ENCODE results near the gene STAC. TPM values are rescaled to one million over a fixed set of nuclear protein-coding genes. Genes with fewer than 3 reads are reported as not detected.

Gene STAC
- total RNA-seq, 4 donors from 2014 or later, result 0.45 to 5.1 (median 0.63) TPM

DNA sequence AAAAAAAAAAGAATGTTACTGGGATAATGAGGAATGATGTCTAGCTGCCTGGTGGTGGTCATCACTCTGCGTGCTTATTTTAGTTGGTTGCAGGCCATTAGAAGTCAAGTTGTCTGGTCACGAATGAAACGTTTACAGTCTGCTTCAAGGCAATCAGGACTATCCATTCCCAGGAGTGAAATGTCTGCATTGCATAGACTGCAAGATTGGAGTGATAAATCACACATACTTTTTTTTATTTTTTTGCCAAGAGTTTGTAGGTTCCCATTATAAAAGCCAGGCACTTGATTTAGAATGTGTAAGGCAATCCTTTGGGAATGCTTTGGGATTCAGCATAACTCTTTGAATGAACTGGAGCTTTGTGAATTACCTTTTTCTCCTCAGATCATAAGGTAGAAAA lies 132.3 kb downstream of the STAC start:
- no peak overlapping the region for H3K27ac ChIP-seq
- TF ChIP-seq EP300 (IDR thresholded peaks at IDR 0.05) (no peak), POLR2AphosphoS5 (IDR thresholded peaks at IDR 0.05) (no peak), POLR2A (IDR thresholded peaks at IDR 0.05) (no peak)
- TF ChIP-seq, protein P1, sequence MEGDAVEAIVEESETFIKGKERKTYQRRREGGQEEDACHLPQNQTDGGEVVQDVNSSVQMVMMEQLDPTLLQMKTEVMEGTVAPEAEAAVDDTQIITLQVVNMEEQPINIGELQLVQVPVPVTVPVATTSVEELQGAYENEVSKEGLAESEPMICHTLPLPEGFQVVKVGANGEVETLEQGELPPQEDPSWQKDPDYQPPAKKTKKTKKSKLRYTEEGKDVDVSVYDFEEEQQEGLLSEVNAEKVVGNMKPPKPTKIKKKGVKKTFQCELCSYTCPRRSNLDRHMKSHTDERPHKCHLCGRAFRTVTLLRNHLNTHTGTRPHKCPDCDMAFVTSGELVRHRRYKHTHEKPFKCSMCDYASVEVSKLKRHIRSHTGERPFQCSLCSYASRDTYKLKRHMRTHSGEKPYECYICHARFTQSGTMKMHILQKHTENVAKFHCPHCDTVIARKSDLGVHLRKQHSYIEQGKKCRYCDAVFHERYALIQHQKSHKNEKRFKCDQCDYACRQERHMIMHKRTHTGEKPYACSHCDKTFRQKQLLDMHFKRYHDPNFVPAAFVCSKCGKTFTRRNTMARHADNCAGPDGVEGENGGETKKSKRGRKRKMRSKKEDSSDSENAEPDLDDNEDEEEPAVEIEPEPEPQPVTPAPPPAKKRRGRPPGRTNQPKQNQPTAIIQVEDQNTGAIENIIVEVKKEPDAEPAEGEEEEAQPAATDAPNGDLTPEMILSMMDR (IDR thresholded peaks at IDR 0.05), result no peak
- H3K4me1 ChIP-seq, result no peaks in the 10 kb centered on the region
- no peak overlapping the region for H3K4me3 ChIP-seq
- no peaks in the 10 kb centered on the region for H3K9me3 ChIP-seq
- WGBS, result 52% methylated on average over 3 of the region's 3 CpGs
- no peaks in the 10 kb centered on the region for H3K36me3 ChIP-seq
- no peak for DNase-seq (ENCODE audit: low spot score in 2 of 2)
- H3K27me3 ChIP-seq, result no peaks in the 10 kb centered on the region

DNA sequence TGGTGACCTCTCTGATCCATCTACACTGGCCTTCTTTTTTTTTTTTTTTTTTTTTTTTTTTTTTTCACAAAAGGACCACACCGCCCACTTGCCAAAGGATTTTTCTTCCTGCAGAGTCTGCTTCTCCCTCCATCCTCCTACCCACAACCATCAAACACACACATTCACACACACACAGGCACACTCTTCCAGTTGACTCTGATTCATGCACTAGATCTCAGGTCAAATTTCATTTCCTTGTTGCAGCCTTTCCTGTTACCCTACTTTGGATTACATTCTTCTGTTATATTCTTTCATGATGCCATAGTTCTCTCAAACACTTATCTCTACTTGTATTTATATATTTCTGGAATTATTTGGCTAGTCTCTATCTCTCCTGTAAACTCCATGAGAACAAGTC lies 133.9 kb downstream of the STAC start:
- Histone ChIP-seq H3K4me1 (no peaks in the 10 kb centered on the region), H3K4me3 (no peak overlapping the region), H3K27me3 (no peaks in the 10 kb centered on the region), H3K36me3 (no peaks in the 10 kb centered on the region), H3K27ac (no peak overlapping the region), H3K9me3 (no peaks in the 10 kb centered on the region)
- 94% methylated on average over 1 of the region's 1 CpG for WGBS
- DNase-seq (ENCODE audit: low spot score in 2 of 2), result no peak
- TF ChIP-seq, protein P1 (IDR thresholded peaks at IDR 0.05), result no peak
- TF ChIP-seq POLR2AphosphoS5 (IDR thresholded peaks at IDR 0.05) (no peak), POLR2A (IDR thresholded peaks at IDR 0.05) (no peak), EP300 (IDR thresholded peaks at IDR 0.05) (no peak)

DNA sequence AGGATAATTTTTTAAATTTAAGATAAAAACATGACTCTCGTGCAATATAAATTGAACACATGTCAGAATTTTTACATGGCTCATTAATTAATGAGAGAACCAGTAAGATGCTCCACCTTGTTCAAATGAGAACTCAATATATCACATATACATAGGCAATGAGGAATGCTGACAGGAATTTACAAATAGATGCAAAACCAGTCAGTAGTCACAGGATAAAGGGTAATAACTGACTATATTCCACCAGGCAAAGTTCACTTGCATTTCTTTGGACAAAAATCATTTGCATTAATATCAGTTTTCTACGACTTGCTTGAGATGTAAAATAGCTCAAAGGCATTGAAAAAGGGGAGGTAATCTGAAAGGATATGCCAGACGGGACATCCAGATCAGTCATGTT lies 139.4 kb downstream of the STAC start:
- no peaks in the 10 kb centered on the region for H3K4me1 ChIP-seq
- no peak overlapping the region for H3K27ac ChIP-seq
- H3K36me3 ChIP-seq, result no peaks in the 10 kb centered on the region
- no peak for TF ChIP-seq POLR2AphosphoS5 (IDR thresholded peaks at IDR 0.05)
- no peak for TF ChIP-seq POLR2A (IDR thresholded peaks at IDR 0.05)
- no peak for TF ChIP-seq EP300 (IDR thresholded peaks at IDR 0.05)
- TF ChIP-seq, protein P1 (IDR thresholded peaks at IDR 0.05), result no peak
- H3K4me3 ChIP-seq, result no peak overlapping the region
- no peaks in the 10 kb centered on the region for H3K9me3 ChIP-seq
- no peak for DNase-seq (ENCODE audit: low spot score in 2 of 2)
- no peaks in the 10 kb centered on the region for H3K27me3 ChIP-seq
- 77% methylated on average over 3 of the region's 3 CpGs for WGBS

DNA sequence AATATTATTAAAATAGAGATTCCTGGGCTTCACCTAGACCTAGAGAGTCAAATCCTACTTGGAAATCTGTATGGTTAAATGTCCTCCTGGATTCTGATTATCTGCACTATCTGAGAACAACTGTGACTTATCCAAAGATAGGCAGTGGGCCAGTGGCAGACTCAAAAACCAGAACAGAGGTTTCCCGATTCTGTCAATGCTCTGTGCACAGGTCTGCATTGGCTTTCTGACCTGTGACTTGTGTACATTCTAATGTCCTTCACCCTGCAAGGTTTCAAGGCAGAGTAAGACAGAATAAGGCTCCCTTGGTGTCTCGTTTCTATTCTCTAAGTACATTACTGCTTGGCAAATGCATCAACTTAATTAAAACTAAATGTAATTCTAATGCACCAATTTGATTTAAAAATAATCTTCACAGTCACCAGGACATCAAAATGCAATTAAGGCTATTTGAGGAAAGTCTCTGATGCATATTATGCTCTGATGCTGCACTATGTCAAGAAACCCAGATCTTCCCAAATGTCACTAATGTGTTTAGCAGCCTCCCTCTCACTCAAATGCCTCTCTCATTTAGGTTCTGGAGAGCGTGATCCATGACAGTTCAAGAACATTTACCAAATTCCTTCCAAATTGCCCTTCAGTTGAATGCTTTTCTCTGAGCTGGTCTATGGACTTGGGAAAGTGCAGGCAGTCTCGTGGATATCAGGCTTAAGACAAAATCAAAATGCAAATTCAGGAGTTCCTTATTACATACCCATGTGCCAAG lies 140.1 kb downstream of the STAC start:
- WGBS, result 76% methylated on average over 4 of the region's 4 CpGs
- H3K9me3 ChIP-seq, result no peaks in the 10 kb centered on the region
- DNase-seq (ENCODE audit: low spot score in 2 of 2), result no peak
- H3K27me3 ChIP-seq, result no peaks in the 10 kb centered on the region
- no peak overlapping the region for H3K4me3 ChIP-seq
- H3K4me1 ChIP-seq, result no peaks in the 10 kb centered on the region
- H3K36me3 ChIP-seq, result no peaks in the 10 kb centered on the region
- no peak overlapping the region for H3K27ac ChIP-seq
- TF ChIP-seq EP300 (IDR thresholded peaks at IDR 0.05) (no peak), POLR2AphosphoS5 (IDR thresholded peaks at IDR 0.05) (no peak), POLR2A (IDR thresholded peaks at IDR 0.05) (no peak)
- TF ChIP-seq, protein P1 (IDR thresholded peaks at IDR 0.05), result no peak

GRCh38 chr3:36521007-36521379 lies 140.7 kb downstream of the STAC start:
- 67% methylated on average over 2 of the region's 2 CpGs for WGBS
- H3K27me3 ChIP-seq, result no peaks in the 10 kb centered on the region
- H3K27ac ChIP-seq, result no peak overlapping the region
- no peaks in the 10 kb centered on the region for H3K9me3 ChIP-seq
- no peak overlapping the region for H3K4me3 ChIP-seq
- DNase-seq (ENCODE audit: low spot score in 2 of 2), result no peak
- TF ChIP-seq POLR2A (IDR thresholded peaks at IDR 0.05) (no peak), EP300 (IDR thresholded peaks at IDR 0.05) (no peak), POLR2AphosphoS5 (IDR thresholded peaks at IDR 0.05) (no peak)
- TF ChIP-seq, protein P1 (IDR thresholded peaks at IDR 0.05), result no peak
- H3K36me3 ChIP-seq, result no peaks in the 10 kb centered on the region
- H3K4me1 ChIP-seq, result no peaks in the 10 kb centered on the region

All from suprapubic skin (tissue), 4 donors.